HG03342 (cell line): ENCODE results near the gene FSTL5.

Experiments used
- ATAC-seq: cut with Tn5 transposase; IDR thresholded peaks from one replicate; pipeline ENCODE4 v1.9.1; 2021; ENCODE audit warnings: mild to moderate bottlenecking, moderate library complexity; ENCODE audit not compliant: unreplicated experiment

FSTL5 gene

DNA sequence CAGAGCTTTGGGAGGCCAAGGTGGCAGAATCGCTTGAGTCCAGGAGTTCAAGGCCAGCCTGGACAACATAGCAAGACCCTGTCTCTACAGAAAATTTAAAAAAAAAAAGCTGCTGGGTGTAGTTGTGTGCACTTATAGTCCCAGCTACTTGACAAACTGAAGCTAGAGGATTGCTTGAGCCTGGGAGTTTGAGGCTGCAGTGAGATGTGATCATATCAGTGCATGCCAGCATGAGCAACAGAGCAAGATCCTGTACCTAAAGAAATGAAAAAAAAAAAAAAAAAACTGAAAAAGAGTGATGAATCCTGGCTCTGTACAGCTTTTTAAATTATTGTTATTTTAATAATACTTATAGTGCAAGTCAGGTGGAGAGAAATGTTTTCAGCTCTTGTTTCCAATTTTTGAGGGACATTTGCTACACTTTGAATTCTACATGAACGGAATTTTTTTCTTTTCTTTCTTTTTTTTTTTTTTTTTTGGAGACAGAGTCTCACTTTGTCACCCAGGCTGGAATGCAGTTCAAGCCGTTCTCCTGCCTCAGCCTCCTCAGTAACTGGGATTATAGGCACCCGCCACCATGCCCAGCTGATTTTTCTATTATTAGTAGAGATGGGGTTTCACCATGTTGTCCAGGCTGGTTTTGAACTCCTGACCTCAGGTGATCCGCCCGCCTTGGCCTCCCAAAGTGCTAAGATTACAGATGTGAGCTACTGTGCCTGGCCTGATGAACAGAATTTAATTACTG is 215.6 kb downstream of the FSTL5 start:
- ATAC-seq, result no peak

DNA sequence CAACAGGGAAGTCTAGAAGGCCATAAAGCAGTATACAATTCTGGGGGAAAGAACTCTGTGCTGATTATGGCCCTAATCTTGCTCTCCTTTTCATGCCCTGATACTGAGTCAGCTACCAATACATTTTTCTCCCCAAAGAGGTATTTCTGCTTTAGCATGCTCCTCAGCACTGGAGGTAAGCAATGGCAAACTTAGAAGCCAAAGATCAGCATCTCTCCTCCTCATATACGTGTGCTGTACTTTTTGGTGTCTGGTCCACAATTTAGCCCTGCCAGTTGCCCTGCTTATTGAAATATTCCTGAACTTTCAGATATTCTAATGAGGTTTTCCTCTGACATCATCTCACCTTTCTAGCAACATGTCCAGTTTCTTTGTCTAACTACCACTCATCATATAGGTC is 226.2 kb downstream of the FSTL5 start:
- ATAC-seq, result no peak

GRCh38 chr4:161936625-161937550 is 226.9 kb downstream of the FSTL5 start:
- ATAC-seq, result no peak

DNA sequence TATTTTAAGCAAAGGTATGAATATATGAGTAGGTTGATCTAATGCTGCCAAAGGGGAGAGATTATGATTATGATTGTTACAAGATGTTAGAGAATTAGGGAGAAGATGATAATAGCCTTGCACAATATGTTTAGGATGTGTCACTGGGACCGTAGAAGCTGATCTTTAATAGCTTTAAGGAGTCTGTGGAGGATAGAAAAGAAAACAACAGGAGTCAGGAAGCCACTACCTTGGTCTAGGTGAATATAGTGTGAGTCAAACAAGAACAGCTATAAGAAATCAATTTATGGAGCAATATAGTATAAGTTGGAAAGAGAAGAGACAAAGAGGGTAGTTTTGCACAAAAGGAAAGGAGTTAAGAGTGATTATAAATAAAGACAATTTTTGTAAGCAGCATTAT is 232.7 kb downstream of the FSTL5 start:
- no peak for ATAC-seq

- no peak for ATAC-seq
These were observed 233.8 kb downstream of the FSTL5 start for GRCh38 chr4:161929956-161930355.

- no peak for ATAC-seq
These were observed 237.6 kb downstream of the FSTL5 start for GRCh38 chr4:161926033-161926828.

GRCh38 chr4:161920304-161921052 is 243.3 kb downstream of the FSTL5 start:
- ATAC-seq, result no peak

DNA sequence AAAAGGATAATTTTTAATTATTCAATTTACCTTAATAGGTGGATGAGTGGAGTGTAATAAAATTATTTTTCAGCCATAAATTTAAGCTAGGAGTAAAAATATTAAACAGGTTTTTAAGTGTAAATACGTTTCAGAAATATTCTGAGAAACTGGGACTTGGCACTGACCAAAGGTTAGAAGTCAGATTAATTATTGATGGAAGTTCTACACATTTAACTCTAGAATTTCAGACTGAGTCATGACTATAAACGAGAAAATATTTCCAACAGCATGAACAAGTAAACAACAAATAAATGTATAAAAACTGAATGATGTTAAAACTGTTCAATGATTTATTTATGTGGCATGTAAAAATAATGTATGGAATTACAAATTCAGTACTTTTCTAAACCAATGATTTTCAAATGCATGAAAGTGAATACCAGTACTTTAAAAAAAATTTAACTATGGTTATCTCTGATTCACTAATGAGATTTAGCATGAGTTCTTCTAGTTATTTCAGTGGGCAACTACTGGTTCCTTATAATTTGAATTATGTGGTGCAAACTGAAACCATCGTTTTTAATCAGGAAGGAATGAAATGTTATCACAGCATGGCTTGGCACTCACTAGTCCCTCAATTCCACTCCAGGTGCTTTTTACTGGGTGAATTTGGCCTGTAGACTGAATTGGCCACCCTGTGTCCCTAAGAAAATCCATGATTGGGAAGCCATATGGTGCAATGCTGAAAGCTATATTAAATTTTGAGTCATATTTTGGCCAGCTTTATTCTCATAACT is 244.2 kb downstream of the FSTL5 start:
- ATAC-seq, result no peak

GRCh38 chr4:161916035-161916434 is 247.8 kb downstream of the FSTL5 start:
- no peak for ATAC-seq

DNA sequence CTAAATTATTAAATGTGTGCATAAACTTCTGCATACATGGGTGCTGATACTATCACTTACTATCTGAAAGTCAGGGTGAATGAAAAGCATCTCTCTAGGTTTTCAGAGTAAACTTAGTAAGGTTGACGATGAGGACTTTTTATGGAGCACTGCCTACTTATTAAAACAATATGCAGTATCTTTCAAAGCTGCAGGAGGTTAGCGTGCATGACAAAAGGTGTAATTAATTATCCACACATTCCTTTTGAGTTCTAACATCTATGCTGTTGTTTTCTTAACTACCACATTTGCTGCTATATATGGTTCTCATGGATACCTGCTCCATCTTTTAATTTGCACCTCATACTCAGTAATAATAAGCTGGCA is 256.2 kb downstream of the FSTL5 start:
- ATAC-seq, result no peak

DNA sequence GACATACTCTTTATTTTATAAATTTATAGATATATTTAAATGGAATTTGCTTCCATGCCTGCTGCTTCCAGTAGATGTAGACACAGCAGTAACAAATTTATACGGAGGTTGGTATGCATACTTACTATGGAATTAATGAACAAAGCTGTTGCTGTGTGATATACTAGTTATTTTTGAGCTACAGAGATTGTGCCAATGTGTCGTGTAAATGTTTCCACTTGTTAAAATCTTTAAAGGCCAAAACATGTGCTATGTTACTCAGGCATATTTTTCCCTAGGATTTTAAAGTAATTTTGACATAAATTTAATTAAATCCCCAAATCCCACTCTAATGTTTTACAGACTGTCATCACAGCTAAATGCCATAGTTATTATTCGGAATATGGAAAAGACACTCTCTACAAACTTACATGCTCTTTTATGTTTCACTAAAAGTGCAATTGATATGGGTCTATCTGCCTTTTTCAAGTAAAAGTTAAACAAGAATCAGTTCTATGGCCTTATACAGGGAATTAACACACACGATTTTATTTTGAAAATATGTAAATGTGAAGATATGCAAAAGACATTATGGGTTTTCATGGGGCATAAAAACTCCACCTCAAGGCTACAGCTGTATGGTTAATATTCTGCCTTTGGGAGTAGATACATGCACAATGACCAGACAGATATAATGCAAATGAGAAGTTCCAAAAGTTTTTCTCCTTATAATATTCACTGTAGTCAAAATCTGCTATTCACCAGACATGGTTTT is 256.8 kb downstream of the FSTL5 start:
- ATAC-seq, result no peak

DNA sequence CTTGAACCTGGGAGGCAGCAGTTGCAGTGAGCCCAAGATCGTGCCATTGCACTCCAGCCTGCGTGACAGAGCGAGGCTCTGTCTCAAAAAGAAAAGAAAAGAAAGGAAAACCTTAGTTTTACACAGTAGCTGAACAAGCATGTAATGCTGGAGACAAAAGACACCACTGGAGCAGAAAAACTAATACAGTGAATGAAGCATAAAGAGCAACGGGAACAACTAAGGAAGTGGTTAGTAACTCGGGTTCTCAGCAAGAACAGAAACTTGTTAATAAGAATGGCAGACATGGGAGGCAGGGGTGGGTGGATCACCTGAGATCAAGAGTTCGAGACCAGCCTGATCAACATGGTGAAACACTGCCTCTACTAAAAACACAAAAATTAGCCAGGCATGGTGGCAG is 263.7 kb downstream of the FSTL5 start:
- no peak for ATAC-seq

DNA sequence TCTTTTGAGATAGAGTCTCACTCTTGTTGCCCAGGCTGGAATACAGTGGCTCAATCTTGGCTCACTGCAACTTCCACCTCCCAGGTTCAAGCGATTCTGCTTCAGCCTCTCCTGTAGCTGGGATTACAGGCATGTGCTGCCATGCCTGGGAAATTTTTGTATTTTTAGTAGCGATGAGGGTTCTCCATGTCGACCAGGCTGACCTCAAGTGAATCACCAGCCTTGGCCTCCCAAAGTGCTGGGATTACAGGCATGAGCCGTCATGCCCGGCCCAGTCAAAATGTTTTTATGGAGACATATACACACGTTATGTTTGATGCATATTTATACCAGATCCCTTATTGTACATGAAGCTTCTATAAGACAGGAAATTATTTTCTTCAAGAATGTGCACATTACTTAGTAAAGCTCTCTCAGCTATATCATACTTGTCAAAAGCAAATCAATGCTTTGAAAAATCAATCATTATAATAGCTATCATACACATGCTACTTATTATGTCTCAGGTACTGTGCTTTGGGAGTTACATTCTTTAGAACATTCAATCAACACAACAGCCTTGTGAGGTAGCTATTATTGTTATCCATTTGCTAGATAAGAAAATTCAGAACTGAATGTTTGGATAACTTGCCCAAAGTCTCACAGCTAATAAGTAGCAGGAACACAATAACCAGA is 269.2 kb downstream of the FSTL5 start:
- ATAC-seq, result no peak

- no peak for ATAC-seq
These were observed 269.8 kb downstream of the FSTL5 start for GRCh38 chr4:161894014-161894413.

DNA sequence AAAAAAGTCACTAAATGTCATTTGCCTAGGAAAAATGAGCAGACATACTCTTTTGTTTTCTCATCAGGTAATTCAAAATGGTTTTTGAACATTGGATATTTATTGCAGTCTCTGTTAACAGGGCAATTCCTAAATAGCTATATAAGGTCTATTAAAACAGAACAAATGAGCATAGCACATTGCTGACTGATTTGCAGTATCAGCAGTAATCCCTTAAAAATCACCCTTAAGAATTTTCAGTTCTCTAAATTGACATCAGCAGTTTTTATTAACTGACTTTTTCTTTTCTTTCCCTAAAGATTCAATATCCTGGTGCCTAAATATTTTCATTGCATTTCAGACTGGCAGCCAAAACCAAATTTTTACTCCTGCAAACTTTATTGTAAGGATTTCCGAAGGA is 270.2 kb downstream of the FSTL5 start:
- ATAC-seq, result no peak

DNA sequence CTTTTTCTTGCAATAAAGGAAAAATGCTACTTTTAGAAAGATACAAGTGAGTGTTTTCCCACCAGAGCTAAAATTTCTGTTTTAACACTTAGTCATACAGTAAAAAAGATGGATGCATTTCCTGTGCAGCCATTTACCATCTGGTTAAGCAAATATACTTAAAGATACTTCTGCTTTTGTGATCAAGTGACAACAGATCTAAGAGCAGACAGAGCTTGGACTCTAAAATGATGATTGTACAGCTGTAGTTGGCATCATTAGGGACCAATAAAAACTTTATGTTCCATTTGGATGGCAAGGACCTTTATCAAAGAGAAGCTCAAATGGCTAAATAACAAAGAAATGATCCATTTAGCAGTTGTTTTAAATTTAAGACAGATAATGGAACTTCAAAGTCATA is 270.8 kb downstream of the FSTL5 start:
- no peak for ATAC-seq

- no peak for ATAC-seq
These were observed 280.6 kb downstream of the FSTL5 start for GRCh38 chr4:161883157-161883556.

DNA sequence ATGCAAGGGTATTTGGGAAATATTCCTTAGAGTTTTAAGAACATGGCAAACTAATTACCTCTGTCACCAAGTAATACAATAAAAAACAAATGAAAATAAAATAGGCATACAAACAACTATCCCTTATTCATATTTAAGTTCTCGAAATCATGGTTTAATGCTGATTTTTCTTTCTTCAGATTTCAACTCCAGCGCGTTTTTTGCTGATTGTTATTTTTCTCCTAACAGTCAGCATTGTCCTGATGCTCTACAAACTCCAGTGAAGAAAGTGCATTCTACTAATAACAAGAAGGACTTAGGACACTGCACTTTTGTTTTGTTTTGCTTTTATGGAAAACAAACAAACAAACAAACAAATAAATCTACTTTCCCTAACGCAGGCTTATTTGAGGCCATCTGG is 282.4 kb downstream of the FSTL5 start:
- no peak for ATAC-seq

GRCh38 chr4:161869511-161869910 is 294.3 kb downstream of the FSTL5 start:
- no peak for ATAC-seq
